ENCODE results near the gene CACYBP. TPM values are rescaled to one million over a fixed set of nuclear protein-coding genes. Genes with fewer than 3 reads are reported as not detected.

Gene CACYBP
- total RNA-seq, 2 experiments from 2014 or later: 343 to 473 TPM

DNA sequence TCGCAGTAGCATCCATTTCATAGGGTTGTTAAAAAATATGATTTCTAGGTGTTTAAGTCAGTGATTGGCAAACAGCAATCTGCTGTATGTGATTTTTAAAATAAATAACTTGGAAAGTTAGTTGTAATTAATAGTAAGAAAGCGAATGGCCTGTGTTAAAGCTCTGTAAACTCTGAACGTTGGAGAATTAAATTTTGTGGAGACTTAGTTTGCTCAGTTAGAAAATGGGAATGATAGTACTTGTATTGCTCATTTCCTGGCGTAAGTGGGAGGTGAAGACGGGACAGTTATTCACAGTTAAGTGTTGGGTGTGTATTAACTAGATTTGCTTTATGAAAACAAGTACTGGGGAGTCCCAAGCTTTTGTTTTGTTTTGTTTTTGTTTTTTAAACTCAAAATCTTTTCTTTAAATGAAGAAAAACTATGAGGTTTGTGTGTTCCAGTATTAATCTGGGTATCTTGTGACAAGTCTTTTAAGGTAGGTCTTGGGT, 995 bp downstream of the CACYBP start:
- TSS peak; percentile 58 for BruUV-seq (replicated peaks)
- ChIA-PET POLR2A (interaction anchor here (0.6 to 2.8 kb wide), 16 partner anchors 11 to 925 kb away, joined by 3 to 15 read pairs (median 3); partner anchors contain the start of gene MRPS14), CTCF (ENCODE audit: unreplicated experiment) (interaction anchor here (0.8 kb wide), 1 partner anchor 23 kb away, joined by 3 read pairs; the partner anchor contains the start of gene MRPS14)
- Histone ChIP-seq H3K4me2 (ENCODE audit: low read length) (peak overlapping the region; percentile 85), H3K36me3 (ENCODE audit: insufficient read depth, low read length) (peaks cover 68% of the 10 kb centered on the region), H4K20me1 (ENCODE audit: insufficient read depth, low read length) (peaks cover 42% of the 10 kb centered on the region), H3K4me3 (ENCODE audit: low read depth, low read length, poor library complexity, severe bottlenecking) (peak overlapping the region; percentile 95), H3K27ac (ENCODE audit: low read depth, low read length, poor library complexity, severe bottlenecking) (peak overlapping the region; percentile 92), H2AFZ (ENCODE audit: low read length) (no peak overlapping the region), H3K79me2 (ENCODE audit: insufficient read depth, low read depth, low read length) (peaks cover 80% of the 10 kb centered on the region), H3K9me3 (ENCODE audit: low read length) (peaks cover 14% of the 10 kb centered on the region; the same call in 1 of the 2 replicates), H3K9me2 (ENCODE audit: insufficient read depth, low read length) (no peaks in the 10 kb centered on the region), H3K4me1 (ENCODE audit: insufficient read depth, low read length, poor library complexity, severe bottlenecking) (peaks cover 41% of the 10 kb centered on the region)
- peak; percentile 20 for DNase-seq (ENCODE audit: low spot score)
- intact Hi-C loops (cut with micrococcal nuclease; ENCODE audit: unreplicated experiment): loop anchor here (2.0 to 5.0 kb wide), 3 partner anchors 22 to 1133 kb away; partner anchors contain the start of genes GAS5, MRPS14 and ZBTB37
- no peak for TF ChIP-seq EZH2phosphoT487 (IDR thresholded peaks at IDR 0.05; ENCODE audit: borderline replicate concordance, low read depth, low read length)
- TF ChIP-seq, protein P1, sequence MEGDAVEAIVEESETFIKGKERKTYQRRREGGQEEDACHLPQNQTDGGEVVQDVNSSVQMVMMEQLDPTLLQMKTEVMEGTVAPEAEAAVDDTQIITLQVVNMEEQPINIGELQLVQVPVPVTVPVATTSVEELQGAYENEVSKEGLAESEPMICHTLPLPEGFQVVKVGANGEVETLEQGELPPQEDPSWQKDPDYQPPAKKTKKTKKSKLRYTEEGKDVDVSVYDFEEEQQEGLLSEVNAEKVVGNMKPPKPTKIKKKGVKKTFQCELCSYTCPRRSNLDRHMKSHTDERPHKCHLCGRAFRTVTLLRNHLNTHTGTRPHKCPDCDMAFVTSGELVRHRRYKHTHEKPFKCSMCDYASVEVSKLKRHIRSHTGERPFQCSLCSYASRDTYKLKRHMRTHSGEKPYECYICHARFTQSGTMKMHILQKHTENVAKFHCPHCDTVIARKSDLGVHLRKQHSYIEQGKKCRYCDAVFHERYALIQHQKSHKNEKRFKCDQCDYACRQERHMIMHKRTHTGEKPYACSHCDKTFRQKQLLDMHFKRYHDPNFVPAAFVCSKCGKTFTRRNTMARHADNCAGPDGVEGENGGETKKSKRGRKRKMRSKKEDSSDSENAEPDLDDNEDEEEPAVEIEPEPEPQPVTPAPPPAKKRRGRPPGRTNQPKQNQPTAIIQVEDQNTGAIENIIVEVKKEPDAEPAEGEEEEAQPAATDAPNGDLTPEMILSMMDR (conservative IDR thresholded peaks at IDR 0.05; ENCODE audit: low read length): no peak

DNA sequence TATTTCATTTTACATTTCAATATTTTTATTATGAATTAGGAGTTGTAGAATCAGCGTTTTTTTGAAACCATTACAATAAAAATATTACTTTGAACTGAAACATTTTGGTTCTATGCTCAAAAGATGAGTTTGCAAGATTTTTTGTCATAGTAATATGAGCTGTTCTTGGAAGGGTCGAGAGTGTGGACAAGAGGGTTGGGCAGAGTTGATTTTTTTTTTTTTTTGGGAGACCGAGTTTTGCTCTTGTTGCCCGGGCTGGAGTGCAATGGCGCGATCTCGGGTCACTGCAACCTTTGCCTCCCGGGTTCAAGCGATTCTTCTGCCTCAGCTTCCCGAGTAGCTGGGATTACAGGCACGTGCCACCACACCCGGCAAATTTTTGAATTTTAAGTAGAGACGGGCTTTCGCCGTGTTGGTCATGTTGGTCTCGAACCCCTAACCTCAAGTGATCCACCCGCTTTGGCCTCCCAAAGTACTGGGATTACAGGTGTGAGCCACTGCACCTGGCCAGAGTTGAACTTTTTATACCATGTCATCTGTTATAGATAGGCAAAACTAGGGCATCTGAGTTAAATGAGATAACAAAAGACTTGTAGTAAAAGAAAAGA, 3.3 kb downstream of the CACYBP start:
- TF ChIP-seq EZH2phosphoT487 (IDR thresholded peaks at IDR 0.05; ENCODE audit: borderline replicate concordance, low read depth, low read length): no peak
- TF ChIP-seq, protein P1 (conservative IDR thresholded peaks at IDR 0.05; ENCODE audit: low read length): no peak
- BruUV-seq (replicated peaks): no TSS peak
- ChIA-PET POLR2A (interaction anchor here (0.8 to 5.6 kb wide), 7 partner anchors 9 to 730 kb away, joined by 3 to 27 read pairs (median 3); partner anchors contain the start of gene MRPS14), CTCF (ENCODE audit: unreplicated experiment) (no interaction called here)
- H3K4me3 ChIP-seq (ENCODE audit: low read depth, low read length, poor library complexity, severe bottlenecking): peak overlapping the region; percentile 95
- H3K4me2 ChIP-seq (ENCODE audit: low read length): peak overlapping the region; percentile 85
- H3K36me3 ChIP-seq (ENCODE audit: insufficient read depth, low read length): peaks cover 68% of the 10 kb centered on the region
- H3K9me2 ChIP-seq (ENCODE audit: insufficient read depth, low read length): no peaks in the 10 kb centered on the region
- no peak overlapping the region for H3K27ac ChIP-seq (ENCODE audit: low read depth, low read length, poor library complexity, severe bottlenecking)
- peaks cover 85% of the 10 kb centered on the region for H3K79me2 ChIP-seq (ENCODE audit: insufficient read depth, low read depth, low read length)
- H3K4me1 ChIP-seq (ENCODE audit: insufficient read depth, low read length, poor library complexity, severe bottlenecking): peaks cover 35% of the 10 kb centered on the region
- DNase-seq (ENCODE audit: low spot score): no peak
- H3K9me3 ChIP-seq (ENCODE audit: low read length): no peaks in the 10 kb centered on the region
- peaks cover 61% of the 10 kb centered on the region for H4K20me1 ChIP-seq (ENCODE audit: insufficient read depth, low read length)
- intact Hi-C loops (cut with micrococcal nuclease; ENCODE audit: unreplicated experiment): loop anchor here (5.0 kb wide), 2 partner anchors 731 to 1136 kb away; partner anchors contain the start of genes GAS5 and ZBTB37
- H2AFZ ChIP-seq (ENCODE audit: low read length): no peak overlapping the region

Data from OCI-LY7 (cell line).